Measurements from ENCODE around the gene HMGXB4. TPM values are rescaled to one million over a fixed set of nuclear protein-coding genes. Genes with fewer than 3 reads are reported as not detected.

HMGXB4 gene
- total and polyA plus RNA-seq, 2 of the 8 experiments (the other 6 are each of a cell fraction or from before 2014, with no cell fraction given) = 20.9 to 41.3 TPM

DNA sequence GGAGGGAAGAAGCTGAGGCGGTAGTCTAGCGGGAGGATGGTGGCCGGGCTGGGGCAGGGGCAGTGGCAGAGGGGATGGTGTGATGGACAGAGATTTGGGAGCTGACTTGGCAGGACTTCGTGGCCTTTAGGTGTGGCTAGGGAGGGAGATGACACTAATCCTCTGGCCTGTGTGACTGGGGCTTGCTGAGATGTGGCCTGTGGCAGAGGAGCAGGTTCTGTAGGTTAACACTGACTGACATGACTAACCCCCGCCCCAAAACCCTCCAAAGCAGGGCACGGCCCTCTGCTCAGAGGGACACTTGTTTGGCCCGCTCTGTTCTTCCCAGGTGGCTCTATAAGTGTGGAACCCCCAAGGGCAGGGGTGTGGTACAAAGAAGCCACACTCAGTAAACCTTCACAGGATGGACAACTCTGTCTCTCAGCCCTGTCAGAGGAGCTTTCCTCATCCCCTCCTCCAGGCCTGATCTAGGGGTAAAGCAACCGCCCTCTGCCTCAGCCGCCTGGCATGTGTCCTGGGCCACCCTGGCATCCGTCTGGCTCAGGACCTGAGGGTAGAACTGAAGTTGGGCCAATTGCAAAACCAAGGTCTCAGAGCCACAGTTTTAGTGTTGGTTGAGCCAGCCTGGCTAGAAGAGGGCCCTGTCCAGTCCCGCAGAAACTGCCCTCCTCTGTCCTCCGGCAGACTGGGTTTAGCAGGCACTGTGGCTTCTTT, 58.0 kb downstream of the HMGXB4 start:
- Histone ChIP-seq H4K8ac (ENCODE audit: extremely low read depth, insufficient read depth, low read length) (no peak overlapping the region), H3K56ac (replicated peaks; ENCODE audit: insufficient read length, low read depth, low read length) (no peak overlapping the region), H3K18ac (ENCODE audit: extremely low read depth, low read length) (no peak overlapping the region), H2BK5ac (ENCODE audit: low read depth, low read length) (no peak overlapping the region), H2BK12ac (ENCODE audit: low read depth, low read length) (no peak overlapping the region), H3K36me3 (ENCODE audit: control insufficient read depth in 2 of 4, insufficient read depth in 4 of 4, low read length in 3 of 4) (no peaks in the 10 kb centered on the region; a peak in 1 of 8 replicates), H3K23me2 (ENCODE audit: low read depth, low read length) (no peaks in the 10 kb centered on the region), H3K4me2 (ENCODE audit: insufficient read depth in 1 of 2, low read depth in 2 of 2, low read length in 2 of 2) (no peak overlapping the region), H2AFZ (ENCODE audit: low read length) (no peak overlapping the region), H3K4me1 (replicated peaks in 1 of 4; ENCODE audit: control insufficient read depth in 3 of 4, insufficient read depth in 4 of 4, low read length in 3 of 4) (peaks cover 0 to 2% (median 0%) of the 10 kb centered on the region in 4 experiments; a peak in 3 of 7 replicates), H4K91ac (replicated peaks; ENCODE audit: insufficient read length, low read length) (no peak overlapping the region), H3K9me3 (ENCODE audit: insufficient read depth in 2 of 2, low read depth in 1 of 2, low read length in 1 of 2) (no peaks in the 10 kb centered on the region), H3K79me1 (ENCODE audit: low read depth, low read length) (peaks cover 7% of the 10 kb centered on the region), H4K5ac (ENCODE audit: insufficient read length, low read depth, low read length) (no peak overlapping the region), H3K27ac (ENCODE audit: low read depth, low read length) (no peak overlapping the region), H2BK15ac (ENCODE audit: low read length) (no peak overlapping the region), H3K27me3 (replicated peaks in 1 of 4; ENCODE audit: control insufficient read depth in 3 of 4, extremely low read depth in 1 of 4, insufficient read depth in 3 of 4, low read length in 3 of 4) (no peaks in the 10 kb centered on the region), H2BK20ac (ENCODE audit: low read length) (no peak overlapping the region), H3K14ac (ENCODE audit: insufficient read length) (no peak overlapping the region), H3K9ac (replicated peaks in 1 of 4; ENCODE audit: extremely low read depth in 1 of 4, low read depth in 3 of 4, low read length in 3 of 4) (no peak overlapping the region), H3K23ac (ENCODE audit: insufficient read length) (no peak overlapping the region), H2BK120ac (replicated peaks; ENCODE audit: low read depth, low read length) (no peak overlapping the region), H4K20me1 (replicated peaks in 1 of 2; ENCODE audit: control insufficient read depth in 1 of 2, insufficient read depth in 2 of 2, low read length in 2 of 2) (peaks cover 2 to 6% of the 10 kb centered on the region in 2 experiments), H3K79me2 (ENCODE audit: control insufficient read depth in 1 of 2, insufficient read depth in 2 of 2, low read length in 2 of 2) (no peaks in the 10 kb centered on the region), H3K4me3 (ENCODE audit: extremely low read depth in 1 of 4, insufficient read depth in 2 of 4, low read depth in 3 of 4, low read length in 4 of 4) (no peak overlapping the region), H2AK5ac (ENCODE audit: low read depth, low read length) (no peak overlapping the region), H3K4ac (replicated peaks; ENCODE audit: insufficient read length, low read depth, low read length) (no peak overlapping the region)
- ChIA-PET POLR2A (ENCODE audit: partially characterized antibody) (interaction anchor here (1.0 to 1.5 kb wide), 2 partner anchors 9 to 30 kb away, joined by 3 read pairs; no protein-coding TSS in a partner anchor), CTCF (ENCODE audit: partially characterized antibody) (no interaction called here)
- WGBS, 2 experiments (ENCODE audit: extremely low coverage in 1 of 2, insufficient coverage in 1 of 2, insufficient read length in 1 of 2, insufficient replicate concordance in 2 of 2, low coverage in 1 of 2, low lambda C conversion rate in 2 of 2, missing lambda C conversion rate in 1 of 2) = 91% methylated on average over 8 of the region's 12 CpGs; no CpG with 5 or more reads in 1 of the 2 experiments
- no peak for DNase-seq (ENCODE audit: low read depth in 1 of 2, low spot score in 2 of 2)
- FAIRE-seq = no peak
- TF ChIP-seq HDAC6 (IDR thresholded peaks at IDR 0.05; ENCODE audit: low read depth, low read length) = no peak
- no peak for TF ChIP-seq MAFK (IDR thresholded peaks at IDR 0.05; ENCODE audit: low read depth, low read length)
- TF ChIP-seq BRCA1 (IDR thresholded peaks at IDR 0.05; ENCODE audit: low read depth, low read length) = no peak
- no peak for TF ChIP-seq CHD2 (IDR thresholded peaks at IDR 0.05; ENCODE audit: low read length)
- TF ChIP-seq SAP30 (IDR thresholded peaks at IDR 0.05; ENCODE audit: insufficient read depth, insufficient replicate concordance, low read length) = no peak
- TF ChIP-seq CHD1 (IDR thresholded peaks at IDR 0.05; ENCODE audit: low read depth, low read length) = no peak
- no peak for TF ChIP-seq HDAC2 (IDR thresholded peaks at IDR 0.05; ENCODE audit: borderline replicate concordance in 1 of 2, low read depth in 2 of 2, low read length in 2 of 2)
- TF ChIP-seq SIN3A (conservative IDR thresholded peaks at IDR 0.05 in 1 of 2, IDR thresholded peaks at IDR 0.05 in 1 of 2; ENCODE audit: low read depth in 1 of 2, low read length in 2 of 2) = no peak
- no peak for TF ChIP-seq ASH2L (IDR thresholded peaks at IDR 0.05; ENCODE audit: low read length)
- no peak for TF ChIP-seq TCF12 (IDR thresholded peaks at IDR 0.05; ENCODE audit: low read depth, low read length)
- no peak for TF ChIP-seq POLR2A (IDR thresholded peaks at IDR 0.05; ENCODE audit: control extremely low read depth in 1 of 2, low read depth in 2 of 2, low read length in 2 of 2)
- no peak for TF ChIP-seq SP1 (IDR thresholded peaks at IDR 0.05; ENCODE audit: low read depth, low read length)
- no peak for TF ChIP-seq TBP (IDR thresholded peaks at IDR 0.05; ENCODE audit: low read depth, low read length)
- TF ChIP-seq SRF (IDR thresholded peaks at IDR 0.05; ENCODE audit: low read depth, low read length) = no peak

Data from H1 (cell line).